Mesendoderm (in vitro differentiated cells): ENCODE data around the gene LHX5.

Source experiments
- DNase-seq: peaks from one replicate; pipeline ENCODE4 v3.0.0; 2013
- H2AK5ac ChIP-seq: 2 replicates; pipeline ENCODE4 v1.6.1; 2013; ENCODE audit warnings: low read length, inconsistent platforms
- H2BK120ac ChIP-seq: 2 replicates; pipeline ENCODE4 v1.6.1; 2013; ENCODE audit warnings: low read depth, mild to moderate bottlenecking, low read length, moderate library complexity, mixed read lengths
- H2BK15ac ChIP-seq: replicated peaks from 2 replicates; pipeline ENCODE4 v1.6.1; 2013; ENCODE audit warnings: low read depth, mild to moderate bottlenecking, moderate library complexity
- H2BK5ac ChIP-seq: 2 replicates; pipeline ENCODE4 v1.6.1; 2013; ENCODE audit warnings: low read length, inconsistent platforms
- H3K18ac ChIP-seq: 2 replicates; pipeline ENCODE4 v1.6.1; 2013; ENCODE audit warnings: mild to moderate bottlenecking, low read length, mixed read lengths
- H3K23ac ChIP-seq: one replicate; pipeline ENCODE4 v1.6.1; 2013; ENCODE audit warnings: low read length
- H3K27ac ChIP-seq: 2 replicates; pipeline ENCODE4 v1.5.1; 2013; ENCODE audit warnings: low read depth, mild to moderate bottlenecking, inconsistent platforms, low read length, moderate library complexity
- H3K27me3 ChIP-seq: 2 replicates; pipeline ENCODE4 v1.6.1; 2013; ENCODE audit warnings: low read length, control low read depth, mild to moderate bottlenecking, inconsistent platforms; ENCODE audit not compliant: insufficient read depth, poor library complexity
- H3K36me3 ChIP-seq: 2 replicates; pipeline ENCODE4 v1.6.1; 2013; ENCODE audit warnings: low read length, inconsistent platforms; ENCODE audit not compliant: control insufficient read depth, insufficient read depth
- H3K4ac ChIP-seq: one replicate; pipeline ENCODE4 v1.6.1; 2013; ENCODE audit warnings: low read depth, mild to moderate bottlenecking, low read length, moderate library complexity
- H3K4me1 ChIP-seq: 2 replicates; pipeline ENCODE4 v1.6.1; 2013; ENCODE audit warnings: low read depth, low read length, inconsistent platforms; ENCODE audit not compliant: control insufficient read depth
- H3K4me2 ChIP-seq: 2 replicates; pipeline ENCODE4 v1.6.1; 2013; ENCODE audit warnings: low read length
- H3K4me3 ChIP-seq: 2 replicates; pipeline ENCODE4 v1.5.1; 2013; ENCODE audit warnings: mild to moderate bottlenecking, low read length
- H3K56ac ChIP-seq: one replicate; pipeline ENCODE4 v1.6.1; 2013; ENCODE audit warnings: low read length
- H3K79me1 ChIP-seq: 2 replicates; pipeline ENCODE4 v1.6.1; 2013; ENCODE audit warnings: low read length, inconsistent platforms
- H3K79me2 ChIP-seq: 2 replicates; pipeline ENCODE4 v1.6.1; 2013; ENCODE audit warnings: mild to moderate bottlenecking, low read length; ENCODE audit not compliant: control insufficient read depth, insufficient read depth
- H3K9ac ChIP-seq: 2 replicates; pipeline ENCODE4 v1.6.1; 2013; ENCODE audit warnings: low read length, inconsistent platforms
- H4K5ac ChIP-seq: one replicate; pipeline ENCODE4 v1.6.1; 2013; ENCODE audit warnings: low read length
- H4K8ac ChIP-seq: one replicate; pipeline ENCODE4 v1.6.1; 2013; ENCODE audit warnings: low read depth, mild to moderate bottlenecking, control low read depth, low read length, moderate library complexity
- WGBS: extraction: QIAGEN DNeasy Blood & Tissue Kit; methylation state at CpG from one replicate; pipeline ENCODE4 v1.1.7; 2013; ENCODE audit warnings: low lambda C conversion rate, missing lambda C conversion rate; ENCODE audit not compliant: insufficient coverage; ENCODE audit errors: extremely low coverage; 5-methylcytosine and 5-hydroxymethylcytosine counted together

LHX5 gene

DNA sequence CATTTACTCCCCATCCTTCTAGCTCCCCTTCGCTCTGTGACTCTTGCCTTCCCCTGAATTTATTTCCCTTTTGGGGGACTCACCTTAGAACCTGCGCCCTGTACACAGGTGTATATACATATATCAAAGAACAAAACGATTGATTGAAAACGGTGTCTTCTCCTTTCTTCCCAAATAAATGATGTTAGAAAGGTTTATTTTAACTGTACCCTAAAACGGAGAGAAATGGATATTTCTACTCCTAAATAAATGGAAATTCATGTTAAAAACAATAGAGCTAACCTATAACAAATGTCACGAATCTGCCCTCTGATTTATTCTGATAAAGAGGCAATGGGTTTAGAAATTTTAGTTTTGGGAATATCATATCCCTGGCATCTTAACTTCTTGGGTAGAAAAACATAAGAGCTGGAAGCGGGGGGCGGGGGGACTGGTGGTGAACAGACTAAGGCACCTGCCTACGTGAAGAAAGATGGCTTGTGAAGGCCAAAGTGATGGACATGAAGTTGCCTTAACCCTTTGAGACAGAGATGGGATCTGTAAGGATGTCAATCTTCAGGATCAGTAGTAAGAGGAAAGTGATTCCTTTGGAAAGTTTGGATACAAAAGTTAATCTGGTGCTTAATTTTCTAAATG, 8.8 kb upstream of the LHX5 start:
- H3K36me3 ChIP-seq: no peaks in the 10 kb centered on the region
- no peak overlapping the region for H3K56ac ChIP-seq
- DNase-seq: no peak
- no peak overlapping the region for H3K4me2 ChIP-seq
- H2BK5ac ChIP-seq: no peak overlapping the region
- H3K4me1 ChIP-seq: no peaks in the 10 kb centered on the region
- H4K8ac ChIP-seq: no peak overlapping the region
- no peaks in the 10 kb centered on the region for H3K79me1 ChIP-seq
- no peak overlapping the region for H3K27ac ChIP-seq
- no peak overlapping the region for H4K5ac ChIP-seq
- H3K18ac ChIP-seq: no peak overlapping the region
- H2BK15ac ChIP-seq: no peak overlapping the region
- no peak overlapping the region for H3K23ac ChIP-seq
- WGBS: no CpG with 5 or more reads among the region's 9 CpGs
- H2AK5ac ChIP-seq: no peak overlapping the region
- no peak overlapping the region for H3K9ac ChIP-seq
- H3K27me3 ChIP-seq: peaks cover 50% of the 10 kb centered on the region
- H3K4me3 ChIP-seq: no peak overlapping the region
- H3K79me2 ChIP-seq: no peaks in the 10 kb centered on the region
- no peak overlapping the region for H2BK120ac ChIP-seq
- H3K4ac ChIP-seq: no peak overlapping the region

DNA sequence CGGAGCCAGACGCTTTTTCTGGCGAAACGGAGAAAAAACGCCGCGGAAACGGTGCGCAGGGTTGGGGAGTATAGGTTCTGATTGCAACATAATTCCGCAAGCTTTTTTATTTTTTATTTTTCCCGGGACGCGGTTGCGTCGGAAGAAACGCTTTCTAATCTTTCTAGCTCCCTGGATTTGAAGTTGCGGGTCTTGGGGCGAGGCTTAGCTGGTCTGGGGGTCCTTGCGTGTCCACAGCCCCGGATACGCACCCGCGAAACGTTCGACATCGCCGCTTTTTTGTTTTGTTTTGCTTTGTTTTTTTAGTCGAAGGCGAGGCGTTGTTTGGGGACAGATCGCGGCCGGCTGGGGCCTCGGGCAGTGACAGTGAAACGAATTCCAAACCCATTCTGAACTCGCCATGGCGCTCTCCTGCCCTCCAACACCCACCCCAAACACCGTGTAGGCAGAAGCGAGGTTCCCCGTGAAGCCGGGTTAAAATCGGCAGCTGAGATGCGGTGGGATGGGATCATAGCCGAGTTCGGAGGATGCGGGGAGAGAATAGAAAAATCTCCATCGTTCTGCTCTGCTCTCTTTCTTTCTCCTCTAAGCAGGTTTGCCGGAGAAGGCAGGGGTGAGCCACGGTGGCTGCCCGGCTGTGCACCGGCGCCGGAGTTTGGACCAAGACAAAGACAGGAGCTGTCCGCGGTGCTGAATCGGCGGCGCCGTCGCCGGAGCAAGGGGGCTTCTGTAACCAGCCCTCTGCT, 8.1 kb upstream of the LHX5 start:
- no peak overlapping the region for H3K9ac ChIP-seq
- H4K5ac ChIP-seq: no peak overlapping the region
- no CpG with 5 or more reads among the region's 61 CpGs for WGBS
- no peak overlapping the region for H3K18ac ChIP-seq
- no peak overlapping the region for H4K8ac ChIP-seq
- H3K23ac ChIP-seq: no peak overlapping the region
- no peaks in the 10 kb centered on the region for H3K79me1 ChIP-seq
- no peaks in the 10 kb centered on the region for H3K4me1 ChIP-seq
- H2BK5ac ChIP-seq: no peak overlapping the region
- H3K4me3 ChIP-seq: no peak overlapping the region
- H2BK120ac ChIP-seq: no peak overlapping the region
- peak; percentile 74 for DNase-seq
- no peak overlapping the region for H2BK15ac ChIP-seq
- H3K79me2 ChIP-seq: no peaks in the 10 kb centered on the region
- H3K36me3 ChIP-seq: no peaks in the 10 kb centered on the region
- H3K27me3 ChIP-seq: peaks cover 57% of the 10 kb centered on the region
- H3K27ac ChIP-seq: no peak overlapping the region
- no peak overlapping the region for H3K4ac ChIP-seq
- no peak overlapping the region for H3K56ac ChIP-seq
- no peak overlapping the region for H2AK5ac ChIP-seq
- no peak overlapping the region for H3K4me2 ChIP-seq

DNA sequence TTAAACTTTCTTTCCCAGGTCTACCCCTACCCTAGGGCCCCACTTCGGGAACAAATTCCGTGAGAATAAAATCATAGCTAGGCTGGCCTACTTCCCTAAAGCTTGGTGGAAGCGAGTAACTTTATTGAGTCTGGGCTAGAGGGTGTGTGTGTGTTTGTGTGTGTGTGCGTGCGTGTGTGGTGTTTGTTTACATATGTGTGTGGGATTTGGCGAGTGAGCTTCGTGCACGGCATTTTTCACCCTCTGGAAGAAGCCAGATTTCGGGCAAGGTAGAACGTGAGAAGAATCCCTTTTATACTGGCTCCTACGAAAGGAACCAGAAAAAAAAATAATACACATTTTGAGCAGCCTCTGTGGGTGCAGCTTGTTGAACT, 7.5 kb upstream of the LHX5 start:
- Histone ChIP-seq H3K9ac (no peak overlapping the region), H2BK120ac (no peak overlapping the region), H2BK5ac (no peak overlapping the region), H2BK15ac (no peak overlapping the region), H3K27me3 (peaks cover 63% of the 10 kb centered on the region), H3K4me1 (no peaks in the 10 kb centered on the region), H3K4me3 (no peak overlapping the region), H3K79me2 (no peaks in the 10 kb centered on the region), H3K18ac (no peak overlapping the region), H3K79me1 (no peaks in the 10 kb centered on the region), H4K8ac (no peak overlapping the region), H3K27ac (no peak overlapping the region), H4K5ac (no peak overlapping the region), H3K4ac (no peak overlapping the region), H3K23ac (no peak overlapping the region), H3K4me2 (no peak overlapping the region), H3K56ac (no peak overlapping the region), H2AK5ac (no peak overlapping the region), H3K36me3 (no peaks in the 10 kb centered on the region)
- no CpG with 5 or more reads among the region's 11 CpGs for WGBS
- no peak for DNase-seq

DNA sequence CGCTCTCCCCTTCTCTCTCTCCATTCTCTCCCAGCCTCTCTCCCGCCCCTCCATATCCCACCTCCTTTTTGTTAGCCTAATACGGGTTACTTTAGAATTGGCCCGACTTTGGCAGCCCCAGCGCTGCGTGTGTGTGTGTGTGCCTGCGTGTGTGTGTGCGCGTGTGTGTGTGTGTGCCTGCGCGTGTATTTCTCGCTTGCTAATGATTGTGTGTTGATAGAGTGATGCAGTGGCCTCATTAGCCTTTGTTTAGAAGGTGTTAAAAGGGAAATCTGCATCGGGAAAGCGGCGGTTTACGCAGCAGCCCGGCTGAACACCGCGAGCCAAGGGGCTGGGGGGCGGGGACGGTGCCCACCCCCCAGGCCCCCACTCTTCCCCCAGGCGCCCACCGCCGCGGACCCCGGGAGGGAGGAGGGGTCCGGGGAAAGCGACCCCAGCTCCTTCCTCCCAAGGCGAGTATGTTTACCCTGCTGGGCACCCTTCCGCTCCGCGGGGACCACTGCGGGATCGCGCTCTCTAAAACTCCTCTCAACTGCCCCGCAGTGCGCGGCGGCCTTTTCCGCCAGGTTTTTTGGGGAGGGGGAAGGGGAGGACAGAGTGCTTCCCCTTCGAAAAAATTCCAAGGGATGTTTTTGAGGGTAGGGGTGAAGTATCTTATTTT, 6.8 kb upstream of the LHX5 start:
- Histone ChIP-seq H3K4me3 (no peak overlapping the region), H4K8ac (no peak overlapping the region), H3K18ac (no peak overlapping the region), H2BK15ac (no peak overlapping the region), H2AK5ac (no peak overlapping the region), H3K56ac (no peak overlapping the region), H3K4me2 (no peak overlapping the region), H3K9ac (no peak overlapping the region), H4K5ac (no peak overlapping the region), H3K23ac (no peak overlapping the region), H3K4me1 (no peaks in the 10 kb centered on the region), H3K27me3 (peaks cover 69% of the 10 kb centered on the region), H3K79me1 (no peaks in the 10 kb centered on the region), H3K36me3 (no peaks in the 10 kb centered on the region), H2BK120ac (no peak overlapping the region), H3K27ac (no peak overlapping the region), H3K4ac (no peak overlapping the region), H3K79me2 (no peaks in the 10 kb centered on the region), H2BK5ac (no peak overlapping the region)
- no peak for DNase-seq
- no CpG with 5 or more reads among the region's 41 CpGs for WGBS

DNA sequence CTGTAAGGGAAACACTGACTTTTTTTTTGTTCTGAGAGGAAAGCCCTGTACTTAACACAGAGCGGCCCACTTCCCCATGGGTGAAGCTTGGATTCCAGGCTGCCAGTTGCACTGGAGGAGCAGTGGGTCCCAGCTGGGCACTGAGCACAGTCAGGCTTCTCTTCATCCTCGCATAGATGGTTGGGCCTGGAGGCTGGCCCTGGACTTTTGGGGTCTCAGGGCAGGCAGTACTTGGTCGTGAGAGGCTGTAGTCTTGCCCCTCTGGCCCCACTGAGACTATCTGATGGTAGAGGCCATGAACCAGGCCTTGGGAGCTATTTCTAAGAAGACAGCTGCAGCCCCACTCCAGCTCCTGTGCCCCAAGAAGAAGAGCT, 6.2 kb upstream of the LHX5 start:
- Histone ChIP-seq H2BK120ac (no peak overlapping the region), H4K8ac (no peak overlapping the region), H3K36me3 (no peaks in the 10 kb centered on the region), H3K18ac (no peak overlapping the region), H3K4me3 (no peak overlapping the region), H3K79me2 (no peaks in the 10 kb centered on the region), H2BK15ac (no peak overlapping the region), H3K27me3 (peaks cover 73% of the 10 kb centered on the region), H3K56ac (no peak overlapping the region), H3K9ac (no peak overlapping the region), H3K4ac (no peak overlapping the region), H4K5ac (no peak overlapping the region), H2AK5ac (no peak overlapping the region), H2BK5ac (no peak overlapping the region), H3K79me1 (no peaks in the 10 kb centered on the region), H3K23ac (no peak overlapping the region), H3K27ac (no peak overlapping the region), H3K4me2 (no peak overlapping the region), H3K4me1 (no peaks in the 10 kb centered on the region)
- WGBS: no CpG with 5 or more reads among the region's 3 CpGs
- no peak for DNase-seq
